ENCODE measurements around the gene VSIG2. TPM values are rescaled to one million over a fixed set of nuclear protein-coding genes. Genes with fewer than 3 reads are reported as not detected.

Gene VSIG2
- total RNA-seq, 1 experiment from 2014 or later: not detected

GRCh38 chr11:124729571-124729970, 22.5 kb downstream of the VSIG2 start:
- H3K4me1 Mint-ChIP-seq (ENCODE audit: insufficient read depth, unreplicated experiment): peaks cover 7% of the 10 kb centered on the region
- H3K4me3 Mint-ChIP-seq (ENCODE audit: unreplicated experiment): no peak overlapping the region
- intact Hi-C loops (cut with micrococcal nuclease): no loop called here
- no peak overlapping the region for H3K27ac Mint-ChIP-seq (ENCODE audit: low read depth, unreplicated experiment)
- ChIA-PET POLR2A (interaction anchor here (0.6 kb wide), 1 partner anchor 11 kb away, joined by 3 read pairs; no protein-coding TSS in a partner anchor), CTCF (interaction anchor here (0.6 kb wide), 1 partner anchor 21 kb away, joined by 3 read pairs; no protein-coding TSS in a partner anchor)
- TF ChIP-seq, protein P1, sequence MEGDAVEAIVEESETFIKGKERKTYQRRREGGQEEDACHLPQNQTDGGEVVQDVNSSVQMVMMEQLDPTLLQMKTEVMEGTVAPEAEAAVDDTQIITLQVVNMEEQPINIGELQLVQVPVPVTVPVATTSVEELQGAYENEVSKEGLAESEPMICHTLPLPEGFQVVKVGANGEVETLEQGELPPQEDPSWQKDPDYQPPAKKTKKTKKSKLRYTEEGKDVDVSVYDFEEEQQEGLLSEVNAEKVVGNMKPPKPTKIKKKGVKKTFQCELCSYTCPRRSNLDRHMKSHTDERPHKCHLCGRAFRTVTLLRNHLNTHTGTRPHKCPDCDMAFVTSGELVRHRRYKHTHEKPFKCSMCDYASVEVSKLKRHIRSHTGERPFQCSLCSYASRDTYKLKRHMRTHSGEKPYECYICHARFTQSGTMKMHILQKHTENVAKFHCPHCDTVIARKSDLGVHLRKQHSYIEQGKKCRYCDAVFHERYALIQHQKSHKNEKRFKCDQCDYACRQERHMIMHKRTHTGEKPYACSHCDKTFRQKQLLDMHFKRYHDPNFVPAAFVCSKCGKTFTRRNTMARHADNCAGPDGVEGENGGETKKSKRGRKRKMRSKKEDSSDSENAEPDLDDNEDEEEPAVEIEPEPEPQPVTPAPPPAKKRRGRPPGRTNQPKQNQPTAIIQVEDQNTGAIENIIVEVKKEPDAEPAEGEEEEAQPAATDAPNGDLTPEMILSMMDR (IDR thresholded peaks at IDR 0.05; ENCODE audit: unreplicated experiment): no peak
- BruUV-seq (replicated peaks): no TSS peak
- DNase-seq (ENCODE audit: unreplicated experiment): no peak
- H3K27me3 Mint-ChIP-seq (ENCODE audit: insufficient read depth, unreplicated experiment): peaks cover 1% of the 10 kb centered on the region
- H3K9me3 Mint-ChIP-seq (ENCODE audit: unreplicated experiment): no peaks in the 10 kb centered on the region
- H3K36me3 Mint-ChIP-seq (ENCODE audit: insufficient read depth, unreplicated experiment): no peaks in the 10 kb centered on the region

DNA sequence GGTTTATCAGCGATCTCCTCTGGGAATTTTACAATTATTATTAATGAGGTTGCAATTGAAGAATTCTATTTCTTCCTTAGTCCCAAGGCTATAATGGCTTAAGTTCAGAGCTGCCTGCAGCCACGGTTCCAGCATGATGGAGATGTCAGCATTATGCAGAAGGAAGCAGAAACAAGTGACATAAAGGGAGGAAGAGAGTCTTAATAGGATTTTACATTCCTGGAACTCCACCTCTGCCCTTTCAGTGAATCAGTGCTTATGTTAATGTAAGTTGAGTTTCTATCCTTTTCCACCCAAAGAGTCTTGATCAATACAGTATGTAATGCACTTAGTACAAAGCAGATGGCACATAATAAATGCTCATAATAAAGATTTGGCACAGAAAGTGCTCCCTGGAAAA, 23.9 kb downstream of the VSIG2 start:
- ChIA-PET CTCF (no interaction called here), POLR2A (no interaction called here)
- intact Hi-C loops (cut with micrococcal nuclease): no loop called here
- TF ChIP-seq, protein P1 (IDR thresholded peaks at IDR 0.05; ENCODE audit: unreplicated experiment): no peak
- no peak overlapping the region for H3K4me3 Mint-ChIP-seq (ENCODE audit: unreplicated experiment)
- no TSS peak for BruUV-seq (replicated peaks)
- H3K9me3 Mint-ChIP-seq (ENCODE audit: unreplicated experiment): no peaks in the 10 kb centered on the region
- H3K36me3 Mint-ChIP-seq (ENCODE audit: insufficient read depth, unreplicated experiment): no peaks in the 10 kb centered on the region
- DNase-seq (ENCODE audit: unreplicated experiment): no peak
- H3K27ac Mint-ChIP-seq (ENCODE audit: low read depth, unreplicated experiment): no peak overlapping the region
- peaks cover 7% of the 10 kb centered on the region for H3K4me1 Mint-ChIP-seq (ENCODE audit: insufficient read depth, unreplicated experiment)
- H3K27me3 Mint-ChIP-seq (ENCODE audit: insufficient read depth, unreplicated experiment): peaks cover 15% of the 10 kb centered on the region

DNA sequence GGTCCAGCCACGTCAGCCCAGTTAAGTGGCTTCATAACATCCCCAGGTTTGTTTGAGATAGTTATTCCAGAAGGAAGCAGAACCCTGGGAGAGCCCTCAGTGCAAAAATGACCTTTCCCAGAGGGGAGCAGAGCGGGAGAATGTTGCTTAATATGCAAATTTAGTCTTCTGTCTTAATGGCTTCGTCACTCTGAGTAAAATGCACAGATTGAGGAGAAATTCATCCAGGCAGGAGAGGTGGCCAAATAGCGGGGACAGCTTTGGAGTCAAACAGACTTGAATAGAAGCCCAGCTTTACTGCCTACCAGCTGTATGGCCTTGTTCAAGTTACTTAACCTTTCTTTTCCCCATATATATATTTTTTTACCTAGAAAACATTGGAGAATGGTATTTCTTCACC, 24.6 kb downstream of the VSIG2 start:
- H3K9me3 Mint-ChIP-seq (ENCODE audit: unreplicated experiment): no peaks in the 10 kb centered on the region
- POLR2A ChIA-PET: no interaction called here
- H3K36me3 Mint-ChIP-seq (ENCODE audit: insufficient read depth, unreplicated experiment): no peaks in the 10 kb centered on the region
- peaks cover 22% of the 10 kb centered on the region for H3K27me3 Mint-ChIP-seq (ENCODE audit: insufficient read depth, unreplicated experiment)
- TF ChIP-seq, protein P1 (IDR thresholded peaks at IDR 0.05; ENCODE audit: unreplicated experiment): no peak
- DNase-seq (ENCODE audit: unreplicated experiment): no peak
- CTCF ChIA-PET: interaction anchor here (0.7 kb wide), 1 partner anchor 59 kb away, joined by 3 read pairs; no protein-coding TSS in a partner anchor
- peaks cover 7% of the 10 kb centered on the region for H3K4me1 Mint-ChIP-seq (ENCODE audit: insufficient read depth, unreplicated experiment)
- no TSS peak for BruUV-seq (replicated peaks)
- no peak overlapping the region for H3K4me3 Mint-ChIP-seq (ENCODE audit: unreplicated experiment)
- no peak overlapping the region for H3K27ac Mint-ChIP-seq (ENCODE audit: low read depth, unreplicated experiment)
- intact Hi-C loops (cut with micrococcal nuclease): no loop called here

- Mint-ChIP-seq H3K36me3 (ENCODE audit: insufficient read depth, unreplicated experiment) (no peaks in the 10 kb centered on the region), H3K27me3 (ENCODE audit: insufficient read depth, unreplicated experiment) (peaks cover 39% of the 10 kb centered on the region), H3K4me1 (ENCODE audit: insufficient read depth, unreplicated experiment) (peaks cover 7% of the 10 kb centered on the region), H3K4me3 (ENCODE audit: unreplicated experiment) (no peak overlapping the region), H3K27ac (ENCODE audit: low read depth, unreplicated experiment) (no peak overlapping the region), H3K9me3 (ENCODE audit: unreplicated experiment) (no peaks in the 10 kb centered on the region)
- BruUV-seq (replicated peaks): no TSS peak
- peak; percentile 47 for DNase-seq (ENCODE audit: unreplicated experiment)
- intact Hi-C loops (cut with micrococcal nuclease): no loop called here
- ChIA-PET POLR2A (no interaction called here), CTCF (interaction anchor here (0.6 kb wide), 2 partner anchors 10 to 87 kb away, joined by 3 to 4 read pairs; no protein-coding TSS in a partner anchor)
- TF ChIP-seq, protein P1 (IDR thresholded peaks at IDR 0.05; ENCODE audit: unreplicated experiment): no peak
Observed at GRCh38 chr11:124725719-124726105, 26.3 kb downstream of the VSIG2 start.

Measured in MCF 10A (cell line).